H1 (cell line): ENCODE results near the gene TMOD4. TPM values are rescaled to one million over a fixed set of nuclear protein-coding genes. Genes with fewer than 3 reads are reported as not detected.
"Not testable (repeated sequence)": the region's sequence is repeated elsewhere in the genome, so short reads cannot be mapped to it uniquely, and the experiment has no call there.

Source experiments
- CTCF ChIA-PET: fragments of 300-600 bp; sonication (Branson Sonifier 250); formaldehyde crosslinking; loops from one replicate; lab custom pipeline; 2021; ENCODE audit not compliant: partially characterized antibody; lab: Charles Lee
- POLR2A ChIA-PET: fragments of 300-600 bp; sonication (Branson Sonifier 250); formaldehyde crosslinking; loops from one replicate; lab custom pipeline; 2021; ENCODE audit warnings: inconsistent platforms; ENCODE audit not compliant: partially characterized antibody; lab: Charles Lee
- DNase-seq, 2 experiments: peaks; one replicate each; pipeline versions ENCODE4 v3.0.0 to v3.0.0-alpha.2; 2010 to 2022; ENCODE audit warnings: low spot score in 2 of 2, low read depth in 1 of 2, mixed read lengths in 1 of 2
- FAIRE-seq: peaks from 2 replicates; lab custom pipeline; 2011; peaks lifted over from hg19 to GRCh38; lab: Jason Lieb, UNC
- H2AFZ ChIP-seq: 2 replicates; pipeline ENCODE4 v1.8.1; 2012; ENCODE audit warnings: low read length, inconsistent platforms
- H2AK5ac ChIP-seq: 2 replicates; pipeline ENCODE4 v1.6.1; 2013; ENCODE audit warnings: low read depth, low read length
- H2BK120ac ChIP-seq: replicated peaks from 2 replicates; pipeline ENCODE3; 2013; ENCODE audit warnings: low read depth, low read length, inconsistent platforms
- H2BK12ac ChIP-seq: 2 replicates; pipeline ENCODE4 v1.6.1; 2013; ENCODE audit warnings: low read depth, low read length
- H2BK15ac ChIP-seq: 2 replicates; pipeline ENCODE4 v1.6.1; 2013; ENCODE audit warnings: low read length
- H2BK20ac ChIP-seq: 2 replicates; pipeline ENCODE4 v1.6.1; 2013; ENCODE audit warnings: low read length
- H2BK5ac ChIP-seq: 2 replicates; pipeline ENCODE4 v1.6.1; 2013; ENCODE audit warnings: low read depth, low read length
- H3K14ac ChIP-seq: 2 replicates; pipeline ENCODE4 v1.6.1; 2013; ENCODE audit warnings: inconsistent platforms; ENCODE audit not compliant: insufficient read length
- H3K18ac ChIP-seq: 2 replicates; pipeline ENCODE4 v1.6.1; 2013; ENCODE audit warnings: low read length; ENCODE audit errors: extremely low read depth
- H3K23ac ChIP-seq: 2 replicates; pipeline ENCODE4 v1.6.1; 2013; ENCODE audit warnings: inconsistent platforms; ENCODE audit not compliant: insufficient read length
- H3K23me2 ChIP-seq: 2 replicates; pipeline ENCODE4 v1.6.1; 2013; ENCODE audit warnings: low read depth, low read length
- H3K27ac ChIP-seq: 2 replicates; pipeline ENCODE4 v1.6.1; 2011; ENCODE audit warnings: low read depth, low read length, inconsistent platforms
- H3K27me3 ChIP-seq, 4 experiments: replicated peaks in 1 of 4; 1 replicate in 1 of 4; 2 replicates in 3 of 4; pipeline versions ENCODE4 v1.6.1 to v1.8.1; 2011 to 2013; ENCODE audit warnings: low read length in 3 of 4, mild to moderate bottlenecking in 3 of 4, inconsistent platforms in 2 of 4, mixed read lengths in 2 of 4, moderate library complexity in 1 of 4; ENCODE audit not compliant: control insufficient read depth in 3 of 4, insufficient read depth in 3 of 4; ENCODE audit errors: extremely low read depth in 1 of 4
- H3K36me3 ChIP-seq, 4 experiments: 2 replicates each; pipeline versions ENCODE4 v1.6.1 to v1.8.1; 2011 to 2013; ENCODE audit warnings: mild to moderate bottlenecking in 4 of 4, low read length in 3 of 4, moderate library complexity in 2 of 4, control low read depth in 1 of 4, inconsistent platforms in 1 of 4; ENCODE audit not compliant: insufficient read depth in 4 of 4, control insufficient read depth in 2 of 4
- H3K4ac ChIP-seq: replicated peaks from 2 replicates; pipeline ENCODE3; 2013; ENCODE audit warnings: low read length, low read depth, mixed read lengths, inconsistent platforms; ENCODE audit not compliant: insufficient read length
- H3K4me1 ChIP-seq, 4 experiments: replicated peaks in 1 of 4; 1 replicate in 1 of 4; 2 replicates in 3 of 4; pipeline versions ENCODE4 v1.6.1 to v1.8.1; 2011 to 2013; ENCODE audit warnings: low read length in 3 of 4, inconsistent platforms in 2 of 4, mixed read lengths in 1 of 4; ENCODE audit not compliant: insufficient read depth in 4 of 4, control insufficient read depth in 3 of 4
- H3K4me2 ChIP-seq, 2 experiments: 2 replicates each; pipeline versions ENCODE4 v1.6.1 to v1.8.1; 2011 to 2013; ENCODE audit warnings: low read depth in 2 of 2, low read length in 2 of 2, control low read depth in 1 of 2, inconsistent platforms in 1 of 2, mild to moderate bottlenecking in 1 of 2; ENCODE audit not compliant: insufficient read depth in 1 of 2
- H3K4me3 ChIP-seq, 4 experiments: fragments of 200-600, 300-600 bp in 1 of 4; sonication (generic), shearing (Covaris generic), sonication (Bioruptor Twin) in 1 of 4; 2 replicates each; pipeline versions ENCODE4 v1.5.1 to v1.8.1; 2011 to 2016; ENCODE audit warnings: low read length in 4 of 4, low read depth in 3 of 4, control low read depth in 2 of 4, inconsistent platforms in 2 of 4, mild to moderate bottlenecking in 2 of 4, mixed read lengths in 1 of 4, moderate library complexity in 1 of 4; ENCODE audit not compliant: insufficient read depth in 2 of 4; ENCODE audit errors: extremely low read depth in 1 of 4
- H3K56ac ChIP-seq: replicated peaks from 2 replicates; pipeline ENCODE3; 2013; ENCODE audit warnings: low read depth, mild to moderate bottlenecking, mixed read lengths, low read length, inconsistent platforms; ENCODE audit not compliant: insufficient read length
- H3K79me1 ChIP-seq: 2 replicates; pipeline ENCODE4 v1.6.1; 2013; ENCODE audit warnings: low read depth, low read length, control low read depth
- H3K79me2 ChIP-seq, 2 experiments: 2 replicates each; pipeline versions ENCODE4 v1.6.1 to v1.8.1; 2012 to 2013; ENCODE audit warnings: low read length in 2 of 2, mild to moderate bottlenecking in 2 of 2, inconsistent platforms in 1 of 2; ENCODE audit not compliant: insufficient read depth in 2 of 2, control insufficient read depth in 1 of 2
- H3K9ac ChIP-seq, 4 experiments: replicated peaks in 1 of 4; 1 replicate in 1 of 4; 2 replicates in 3 of 4; pipeline versions ENCODE4 v1.6.1 to v1.8.1; 2011 to 2013; ENCODE audit warnings: low read depth in 3 of 4, low read length in 3 of 4, control low read depth in 2 of 4, mild to moderate bottlenecking in 2 of 4, moderate library complexity in 2 of 4, inconsistent platforms in 1 of 4; ENCODE audit errors: extremely low read depth in 1 of 4
- H3K9me3 ChIP-seq, 2 experiments: 2 replicates each; pipeline versions ENCODE4 v1.6.1 to v1.8.1; 2012 to 2013; ENCODE audit warnings: mild to moderate bottlenecking in 2 of 2, moderate library complexity in 2 of 2, control low read depth in 1 of 2, inconsistent platforms in 1 of 2, low read depth in 1 of 2, low read length in 1 of 2, mixed read lengths in 1 of 2; ENCODE audit not compliant: insufficient read depth in 2 of 2
- H4K20me1 ChIP-seq, 2 experiments: replicated peaks in 1 of 2; 2 replicates each; pipeline versions ENCODE3 to v1.8.1; 2011 to 2013; ENCODE audit warnings: inconsistent platforms in 2 of 2, low read length in 2 of 2, mild to moderate bottlenecking in 1 of 2; ENCODE audit not compliant: insufficient read depth in 2 of 2, control insufficient read depth in 1 of 2
- H4K5ac ChIP-seq: 2 replicates; pipeline ENCODE4 v1.6.1; 2013; ENCODE audit warnings: low read length, low read depth, mixed read lengths, inconsistent platforms; ENCODE audit not compliant: insufficient read length
- H4K8ac ChIP-seq: 2 replicates; pipeline ENCODE4 v1.8.0; 2013; ENCODE audit warnings: mild to moderate bottlenecking, moderate library complexity, low read length, inconsistent platforms; ENCODE audit not compliant: insufficient read depth; ENCODE audit errors: extremely low read depth
- H4K91ac ChIP-seq: replicated peaks from 2 replicates; pipeline ENCODE3; 2013; ENCODE audit warnings: low read length, mixed read lengths, inconsistent platforms; ENCODE audit not compliant: insufficient read length
- WGBS, 2 experiments: shearing (Covaris generic) in 1 of 2; methylation state at CpG; one replicate each; pipeline versions ENCODE4 v1.1.6 to v1.1.7; 2013 to 2015; ENCODE audit warnings: low lambda C conversion rate in 2 of 2, mixed read lengths in 2 of 2, inconsistent platforms in 1 of 2, low coverage in 1 of 2, missing lambda C conversion rate in 1 of 2; ENCODE audit not compliant: insufficient replicate concordance in 2 of 2, insufficient coverage in 1 of 2, insufficient read length in 1 of 2; ENCODE audit errors: extremely low coverage in 1 of 2, missing lambda C conversion rate in 1 of 2; 5-methylcytosine and 5-hydroxymethylcytosine counted together
- polyA plus RNA-seq, 7 experiments: library from polyadenylated mRNA; depleted of rRNA in 3 of 7; stranded (reverse) in 5 of 7; unstranded in 2 of 7; fragments of >200 nt in 5 of 7; fragments of 200-250 nt in 2 of 7; gene quantifications; 1 replicate in 5 of 7; 2 replicates in 1 of 7; 4 replicates in 1 of 7; pipeline versions ENCODE4 v1.2.1 to v1.2.3, GENCODE V29; 2011 to 2013; ENCODE audit warnings: missing spikeins in 2 of 7, mixed read lengths in 2 of 7
- total RNA-seq: library from RNA; stranded (reverse); fragmentation: NEBNext Ultra II Directional; extraction: Animal tissue kit (Norgen Biotek cat#: 25700); gene quantifications from 2 replicates; pipeline ENCODE4 v1.2.1, GENCODE V29; 2021

Gene TMOD4
- total and polyA plus RNA-seq, 2 of the 8 experiments (the other 6 are each of a cell fraction or from before 2014, with no cell fraction given), result 0.42 TPM; not detected in 1

- H3K9ac ChIP-seq, H3K27ac ChIP-seq, H3K18ac ChIP-seq, FAIRE-seq, H2AK5ac ChIP-seq, H2BK20ac ChIP-seq, H4K91ac ChIP-seq, H3K56ac ChIP-seq, H3K14ac ChIP-seq, H3K4me3 ChIP-seq, H3K4ac ChIP-seq, DNase-seq, H2BK12ac ChIP-seq, H2BK5ac ChIP-seq, H3K4me2 ChIP-seq, H3K79me1 ChIP-seq, H4K8ac ChIP-seq, H3K27me3 ChIP-seq, H2AFZ ChIP-seq, H3K23ac ChIP-seq, H2BK120ac ChIP-seq, H3K9me3 ChIP-seq, H3K23me2 ChIP-seq, H4K5ac ChIP-seq, H3K4me1 ChIP-seq, H4K20me1 ChIP-seq, H2BK15ac ChIP-seq: not testable (repeated sequence)
- CTCF ChIA-PET, result interaction anchor here (0.9 to 2.1 kb wide), 3 partner anchors 9 to 47 kb away, joined by 3 to 7 read pairs (median 3); no protein-coding TSS in a partner anchor
- POLR2A ChIA-PET, result interaction anchor here (1.0 to 2.8 kb wide), 3 partner anchors 10 to 51 kb away, joined by 3 to 14 read pairs (median 3); no protein-coding TSS in a partner anchor
- peaks cover 22 to 87% of the 10 kb centered on the region in 2 experiments for H3K79me2 ChIP-seq
- H3K36me3 ChIP-seq, result peaks cover 6 to 40% (median 19%) of the 10 kb centered on the region in 4 experiments; a peak in 5 of 8 replicates
- WGBS, 2 experiments, result 92% methylated on average over 12 of the region's 12 CpGs; no CpG with 5 or more reads in 1 of the 2 experiments
Observed at GRCh38 chr1:151205381-151205965, 29.7 kb upstream of the TMOD4 start.
